NCI-H1048 (cell line): ENCODE data around the gene PSD2.

Experiments used
- DNase-seq: peaks from one replicate; lab custom pipeline; 2025; lab: John Stamatoyannopoulos, UW

Gene PSD2

DNA sequence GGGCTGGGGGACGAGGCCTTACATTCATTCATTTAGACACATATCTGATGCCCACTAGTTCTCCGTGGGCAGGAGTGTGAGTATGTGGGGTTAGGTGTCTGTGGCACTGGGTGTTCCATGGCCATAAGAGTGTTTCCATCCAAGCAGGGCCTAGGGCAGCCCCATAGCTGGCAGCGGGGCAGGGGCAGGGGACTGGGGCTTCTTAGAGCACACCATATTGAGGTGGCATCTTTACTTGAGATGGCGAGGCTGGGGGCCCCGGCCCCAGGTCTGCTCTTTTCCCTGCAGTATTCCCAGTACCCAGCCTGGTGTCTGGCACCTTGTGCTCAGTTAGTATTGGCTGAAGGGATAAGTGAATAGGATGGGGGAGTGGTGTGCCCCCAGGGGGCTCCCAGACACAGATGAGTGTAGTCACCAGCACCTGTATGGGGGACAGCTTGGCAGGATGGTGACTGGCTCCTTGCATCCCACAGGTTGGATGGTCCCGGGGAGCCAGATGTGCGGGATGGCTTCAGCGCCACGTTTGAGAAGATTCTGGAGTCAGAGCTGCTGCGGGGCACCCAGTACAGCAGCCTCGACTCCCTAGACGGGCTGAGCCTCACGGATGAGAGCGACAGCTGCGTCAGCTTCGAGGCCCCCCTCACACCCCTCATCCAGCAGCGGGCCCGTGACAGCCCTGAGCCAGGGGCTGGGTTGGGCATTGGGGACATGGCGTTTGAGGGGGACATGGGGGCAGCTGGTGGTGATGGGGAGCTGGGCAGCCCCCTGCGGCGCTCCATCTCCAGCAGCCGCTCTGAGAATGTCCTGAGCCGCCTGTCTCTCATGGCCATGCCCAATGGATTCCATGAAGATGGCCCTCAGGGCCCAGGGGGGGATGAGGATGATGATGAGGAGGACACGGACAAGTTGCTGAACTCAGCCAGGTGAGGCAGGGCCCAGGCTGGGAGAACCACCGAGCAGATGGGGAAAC is 17.5 kb downstream of the PSD2 start:
- no peak for DNase-seq

GRCh38 chr5:139814191-139814601 is 18.6 kb downstream of the PSD2 start:
- DNase-seq, result no peak

DNA sequence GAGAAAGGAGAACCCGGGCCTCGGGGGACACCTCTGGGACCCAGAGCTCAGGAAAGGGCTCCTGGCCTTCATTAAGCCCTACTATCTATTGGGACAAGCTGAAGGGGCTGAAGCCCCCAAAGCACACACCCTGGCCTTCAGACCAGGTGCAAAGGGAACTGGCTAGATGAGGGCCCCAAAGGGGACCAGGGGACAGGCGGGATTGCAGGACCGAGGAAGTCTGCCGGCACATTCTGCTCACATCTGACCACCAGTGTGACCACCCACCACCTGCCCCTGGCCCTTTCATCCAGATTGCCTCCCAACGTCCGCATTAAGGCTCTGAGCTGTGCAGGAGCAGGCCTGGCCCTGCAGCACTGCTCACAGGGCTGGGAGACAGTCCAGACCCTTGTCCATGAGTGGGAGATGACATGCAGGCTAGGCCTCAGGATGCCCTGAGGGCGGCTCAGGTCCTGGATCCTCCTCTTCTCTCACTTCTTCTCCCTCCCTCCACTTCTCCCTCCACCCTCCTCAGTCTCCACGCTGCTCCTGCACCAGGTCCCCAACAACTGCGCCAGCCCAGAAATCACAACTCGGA is 19.2 kb downstream of the PSD2 start:
- no peak for DNase-seq

GRCh38 chr5:139816566-139816965 is 21.0 kb downstream of the PSD2 start:
- DNase-seq, result no peak

GRCh38 chr5:139817362-139817761 is 21.8 kb downstream of the PSD2 start:
- DNase-seq, result no peak

GRCh38 chr5:139817970-139818369 is 22.4 kb downstream of the PSD2 start:
- no peak for DNase-seq

DNA sequence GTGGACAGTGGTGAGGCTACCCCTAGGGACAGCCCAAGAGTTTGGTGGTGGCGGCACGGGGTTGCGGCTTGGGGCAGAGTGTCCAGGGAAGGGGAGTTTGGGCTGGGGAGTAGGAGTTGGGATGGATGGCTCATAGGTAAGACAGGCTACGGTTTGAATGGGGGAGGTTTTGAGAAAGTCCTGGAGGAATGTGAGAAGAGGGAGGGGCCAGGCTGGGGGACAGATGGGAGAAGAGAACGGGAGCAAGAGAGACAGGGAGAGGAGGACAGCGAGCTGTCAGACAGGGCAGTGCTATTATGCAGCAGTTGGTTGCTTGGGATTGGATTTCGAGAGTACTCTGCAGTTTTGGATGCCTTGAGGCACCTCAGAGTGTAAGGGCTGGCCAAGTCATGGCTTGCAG is 24.5 kb downstream of the PSD2 start:
- DNase-seq, result no peak

- DNase-seq, result no peak
These were observed 25.0 kb downstream of the PSD2 start for GRCh38 chr5:139820606-139821005.

DNA sequence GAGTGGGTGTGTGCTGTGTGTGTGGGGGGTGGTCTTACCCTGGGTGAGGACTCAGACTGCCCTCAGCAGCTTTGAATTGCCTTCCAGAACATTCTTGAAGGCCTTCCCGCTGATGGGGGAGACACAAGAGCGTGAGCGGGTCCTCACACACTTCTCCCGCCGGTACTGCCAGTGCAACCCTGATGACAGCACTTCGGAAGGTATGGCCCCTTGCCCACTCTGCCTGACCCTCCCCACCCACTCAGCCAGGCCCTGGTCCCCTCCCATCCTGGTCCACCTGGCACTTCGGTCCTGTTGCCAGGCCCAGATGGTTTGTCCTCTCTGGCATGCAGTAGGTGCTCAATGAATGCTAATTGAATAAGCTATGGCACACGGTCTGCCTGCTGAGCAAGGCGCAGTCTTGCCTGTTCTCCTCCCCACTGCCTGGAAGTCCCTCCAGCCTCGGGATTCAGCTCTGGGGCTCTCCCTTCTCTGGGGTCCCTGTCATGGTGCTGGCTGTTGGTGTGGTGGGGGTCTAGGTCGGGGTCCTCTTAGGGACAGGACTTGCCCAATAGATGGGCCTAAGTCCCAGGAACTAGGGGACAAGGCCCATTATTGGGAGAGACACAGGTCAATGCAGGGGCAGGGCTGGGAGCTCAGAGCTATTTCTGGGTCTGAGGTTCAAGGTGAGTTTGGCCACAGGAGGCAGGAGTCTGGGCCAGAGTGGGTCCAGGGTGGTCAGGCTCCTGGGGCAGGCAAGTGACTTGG is 26.4 kb downstream of the PSD2 start:
- no peak for DNase-seq

DNA sequence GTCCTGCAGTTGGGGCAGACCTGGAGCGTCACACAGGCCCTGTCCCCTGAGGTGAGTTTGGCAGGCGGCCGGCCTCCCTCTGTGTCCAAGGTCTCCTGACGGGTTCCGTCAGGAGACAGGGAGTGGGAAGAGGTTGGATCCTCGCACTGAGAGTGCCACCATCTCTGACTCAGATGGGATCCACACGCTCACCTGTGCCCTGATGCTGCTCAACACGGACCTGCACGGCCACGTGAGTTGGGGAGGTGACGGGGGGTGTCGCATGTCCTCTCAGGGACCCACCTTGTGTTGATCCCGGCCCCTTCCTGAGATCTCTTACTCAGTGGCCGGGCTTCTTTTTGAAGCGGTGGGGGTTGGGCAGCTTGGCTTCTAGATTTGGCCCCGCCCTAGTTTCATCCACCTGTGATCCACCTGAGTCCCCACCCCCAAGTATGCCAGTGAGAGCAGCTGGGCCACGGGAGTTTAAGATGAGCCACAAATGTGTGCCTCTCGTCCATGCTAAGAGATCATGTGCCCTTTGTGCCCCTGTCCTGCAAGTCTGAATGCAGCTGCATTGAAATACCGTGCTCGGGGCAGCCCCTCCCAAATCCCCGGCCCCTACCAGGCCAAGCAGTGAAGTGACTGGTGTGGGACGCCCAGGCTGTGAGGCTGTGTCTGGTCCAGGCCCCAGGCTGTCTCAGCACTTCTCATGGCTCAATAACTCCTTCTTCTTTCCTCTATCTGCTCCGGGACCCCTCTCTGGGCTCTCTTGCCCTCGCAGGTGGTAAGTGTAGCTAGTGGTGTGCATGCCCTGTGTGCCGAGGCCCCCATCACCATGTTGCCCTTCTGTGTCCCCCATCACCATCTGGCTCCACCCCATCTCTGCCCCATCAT is 27.2 kb downstream of the PSD2 start:
- no peak for DNase-seq

- DNase-seq, result no peak
These were observed 28.2 kb downstream of the PSD2 start for GRCh38 chr5:139823757-139824355.

DNA sequence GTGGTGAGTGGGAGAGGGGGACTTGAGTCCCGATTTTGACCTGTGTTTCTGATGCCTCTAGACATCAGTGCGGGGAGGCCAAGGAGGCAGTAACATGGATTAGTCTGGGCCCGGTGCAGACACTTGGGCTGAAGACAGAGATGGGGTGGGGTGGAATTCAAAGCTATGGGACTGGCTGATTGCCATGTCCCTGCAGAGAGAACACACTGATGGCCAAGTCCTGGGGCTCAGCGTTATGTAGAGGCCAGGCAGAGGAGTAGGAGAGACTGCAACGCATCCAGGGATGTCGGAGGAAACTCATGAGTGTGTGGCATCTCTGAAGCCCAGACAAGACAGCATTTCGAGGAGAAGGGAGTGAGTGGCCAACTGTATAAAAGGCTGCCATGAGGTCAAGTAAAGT is 30.1 kb downstream of the PSD2 start:
- DNase-seq, result no peak

GRCh38 chr5:139828207-139828895 is 32.7 kb downstream of the PSD2 start:
- no peak for DNase-seq

DNA sequence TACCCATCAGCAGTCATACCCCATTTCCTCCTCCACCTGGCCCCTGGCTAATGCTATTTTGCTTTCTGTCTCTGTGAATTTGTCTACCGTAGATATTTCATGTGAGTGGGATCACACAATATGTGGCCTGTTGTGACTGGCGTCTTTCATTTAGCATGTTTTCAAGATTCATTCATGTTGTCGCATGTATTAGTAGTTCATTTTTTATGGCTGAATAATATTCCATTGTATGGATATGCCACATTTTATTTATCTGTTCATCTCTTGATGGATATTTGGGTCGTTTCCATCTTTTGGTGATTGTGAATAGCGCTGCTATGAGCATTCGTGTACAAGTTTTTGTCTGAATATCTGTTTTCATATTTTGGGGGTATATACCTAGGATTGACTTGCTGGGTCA is 33.9 kb downstream of the PSD2 start:
- DNase-seq, result no peak

DNA sequence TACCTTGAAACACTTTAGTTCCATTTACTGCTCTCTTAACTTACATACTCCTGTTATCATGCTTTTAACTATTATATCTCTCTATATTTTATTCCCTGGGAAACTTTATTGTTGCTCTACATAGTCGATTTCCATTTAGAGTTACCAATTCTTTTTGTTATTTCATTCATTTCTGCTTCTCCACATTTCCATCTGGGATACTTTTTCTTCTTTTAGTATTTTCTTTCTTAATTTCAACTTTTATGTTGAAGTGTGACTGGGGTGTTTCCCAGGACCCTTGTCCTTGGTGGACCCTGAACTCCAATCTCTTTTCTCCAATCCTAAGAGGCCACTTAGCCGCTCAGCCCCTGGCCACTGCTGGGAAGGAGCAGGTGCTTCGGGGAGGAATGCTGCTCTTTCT is 36.0 kb downstream of the PSD2 start:
- no peak for DNase-seq

- DNase-seq, result no peak
These were observed 37.9 kb downstream of the PSD2 start for GRCh38 chr5:139833525-139833924.

DNA sequence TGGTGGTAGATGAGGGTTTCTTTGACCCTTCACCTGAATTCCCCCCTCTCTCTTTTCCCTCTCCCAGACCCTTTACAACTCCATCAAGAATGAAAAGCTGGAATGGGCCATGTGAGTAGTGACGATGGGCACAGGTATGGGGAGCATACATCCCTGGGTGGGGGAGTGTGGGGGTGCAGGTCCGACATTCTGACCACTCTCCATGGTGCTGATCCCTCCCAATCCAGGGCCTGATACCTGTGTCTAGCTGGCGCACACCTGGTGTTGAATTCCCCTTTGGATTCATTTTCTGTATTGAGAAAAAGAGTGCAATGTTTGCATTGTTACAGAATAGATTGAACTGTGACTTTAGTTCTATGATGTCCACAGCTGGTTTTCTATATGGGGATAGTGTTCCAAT is 40.0 kb downstream of the PSD2 start:
- no peak for DNase-seq

GRCh38 chr5:139836469-139837208 is 41.0 kb downstream of the PSD2 start:
- no peak for DNase-seq

DNA sequence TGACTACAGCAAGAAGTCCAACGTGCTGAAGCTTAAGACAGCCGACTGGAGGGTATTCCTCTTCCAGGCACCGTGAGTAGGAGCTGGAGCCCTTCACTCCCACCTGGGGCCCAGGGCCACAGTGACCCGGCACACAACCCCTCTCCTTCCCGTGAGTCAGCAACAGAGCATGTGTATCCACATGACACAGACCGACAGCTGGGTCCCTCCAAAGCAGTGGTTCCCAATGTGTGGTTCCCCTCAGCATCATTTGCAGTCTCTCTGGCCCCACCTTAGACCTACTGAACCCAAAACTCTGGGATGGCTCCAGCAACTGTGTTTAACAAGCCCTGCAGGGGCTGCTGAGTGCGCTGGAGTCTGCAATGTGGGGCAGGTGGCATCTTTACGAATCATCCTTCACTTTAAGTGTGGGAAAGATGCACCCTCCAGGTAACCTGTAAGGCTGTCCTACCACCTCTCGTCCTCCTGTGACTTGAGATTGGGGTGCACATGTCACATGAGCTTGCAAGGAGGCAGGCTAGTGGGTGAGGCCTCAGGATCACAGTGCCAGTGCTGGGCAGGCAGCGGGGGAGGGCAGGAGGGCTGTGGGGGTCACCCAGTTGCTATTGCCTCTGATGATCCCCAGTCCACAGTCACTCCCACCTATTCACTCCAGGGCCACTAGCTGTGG is 42.2 kb downstream of the PSD2 start:
- DNase-seq, result no peak
